ENCODE data around the gene OOSP4B. TPM values are rescaled to one million over a fixed set of nuclear protein-coding genes. Genes with fewer than 3 reads are reported as not detected.
"Not testable (repeated sequence)": the region's sequence is repeated elsewhere in the genome, so short reads cannot be mapped to it uniquely, and the experiment has no call there.

OOSP4B gene
- not detected for total RNA-seq

DNA sequence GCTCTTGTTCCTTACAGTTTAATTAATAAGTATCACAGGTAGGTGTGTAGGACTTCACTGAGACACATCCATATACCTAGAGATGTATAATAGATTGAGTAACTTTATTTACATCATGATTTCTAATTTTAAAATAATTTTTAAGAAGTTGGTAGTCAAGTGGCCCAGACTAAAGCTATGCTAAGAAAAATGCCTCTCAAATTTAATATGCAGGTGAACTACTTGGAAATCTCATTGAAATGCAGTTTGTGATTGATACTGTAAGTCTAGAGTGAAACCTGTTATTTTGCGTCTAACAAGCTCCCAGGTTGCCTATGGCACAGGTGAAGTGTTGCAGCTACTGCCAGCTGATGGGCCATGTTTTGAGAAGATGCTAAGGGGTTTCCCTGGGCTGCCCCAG lies at the start of gene OOSP4B:
TSS of gene OOSP4B (plus strand) at position 301 of the 400 bp plus-strand sequence.
- TF ChIP-seq POLR2AphosphoS5 (IDR thresholded peaks at IDR 0.05): no peak
- TF ChIP-seq POLR2A (IDR thresholded peaks at IDR 0.05): no peak
- TF ChIP-seq CTCF (IDR thresholded peaks at IDR 0.05): no peak
- DNase-seq (ENCODE audit: low spot score in 2 of 2): no peak
- intact Hi-C loops (cut with DNase I; ENCODE audit: low total_unique reads): no loop called here
- no peaks in the 10 kb centered on the region for H3K36me3 ChIP-seq
- no peaks in the 10 kb centered on the region for H3K27me3 ChIP-seq
- no peaks in the 10 kb centered on the region for H3K9me3 ChIP-seq
- H3K4me1 ChIP-seq: no peaks in the 10 kb centered on the region
- no peak within 1 kb of the TSS for H3K4me3 ChIP-seq
- no peak within 1 kb of the TSS for H3K27ac ChIP-seq

DNA sequence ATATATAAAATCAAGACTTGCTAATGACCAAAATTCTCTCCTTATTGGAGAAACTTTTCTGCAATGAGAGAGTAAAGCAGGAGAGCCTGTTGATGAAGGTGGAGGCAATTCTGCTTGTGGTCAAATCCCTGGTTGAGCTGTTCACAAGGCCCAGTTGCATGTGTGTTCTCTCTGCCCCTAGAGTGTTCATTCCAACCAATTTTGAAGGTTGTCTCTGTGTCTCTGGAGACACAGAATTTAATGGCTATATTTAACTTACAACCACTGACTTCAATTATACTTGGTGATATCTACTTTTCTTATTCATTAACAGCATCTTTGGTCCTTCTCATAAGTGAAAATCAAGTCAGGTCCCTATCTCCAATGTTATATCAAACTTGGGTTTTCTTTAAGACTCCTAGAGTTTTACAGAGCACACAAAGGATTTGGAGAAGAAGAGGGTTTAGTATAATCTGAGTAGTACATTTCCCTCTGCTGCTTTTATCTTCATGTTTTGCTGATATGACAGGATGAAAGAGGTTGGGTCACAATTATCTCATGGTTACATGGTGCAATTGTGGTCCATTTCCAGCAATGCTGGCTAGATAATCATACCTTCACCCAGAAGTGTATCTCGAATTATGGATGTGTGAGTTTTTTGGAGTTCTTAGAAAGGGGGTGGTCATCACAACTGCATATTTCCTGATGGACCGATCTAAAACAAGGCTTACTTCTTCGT lies 49.1 kb upstream of the OOSP4B start:
- no peaks in the 10 kb centered on the region for H3K27me3 ChIP-seq
- no peaks in the 10 kb centered on the region for H3K4me1 ChIP-seq
- H3K4me3 ChIP-seq: no peak overlapping the region
- no peak for DNase-seq (ENCODE audit: low spot score in 2 of 2)
- no peak overlapping the region for H3K27ac ChIP-seq
- no peak for TF ChIP-seq POLR2A (IDR thresholded peaks at IDR 0.05)
- TF ChIP-seq CTCF (IDR thresholded peaks at IDR 0.05): no peak
- TF ChIP-seq POLR2AphosphoS5 (IDR thresholded peaks at IDR 0.05): no peak
- H3K9me3 ChIP-seq: no peaks in the 10 kb centered on the region
- no peaks in the 10 kb centered on the region for H3K36me3 ChIP-seq
- intact Hi-C loops (cut with DNase I; ENCODE audit: low total_unique reads): no loop called here

- intact Hi-C loops (cut with DNase I; ENCODE audit: low total_unique reads): no loop called here
These were observed 48.6 kb upstream of the OOSP4B start for GRCh38 chr11:59968395-59968783.

DNA sequence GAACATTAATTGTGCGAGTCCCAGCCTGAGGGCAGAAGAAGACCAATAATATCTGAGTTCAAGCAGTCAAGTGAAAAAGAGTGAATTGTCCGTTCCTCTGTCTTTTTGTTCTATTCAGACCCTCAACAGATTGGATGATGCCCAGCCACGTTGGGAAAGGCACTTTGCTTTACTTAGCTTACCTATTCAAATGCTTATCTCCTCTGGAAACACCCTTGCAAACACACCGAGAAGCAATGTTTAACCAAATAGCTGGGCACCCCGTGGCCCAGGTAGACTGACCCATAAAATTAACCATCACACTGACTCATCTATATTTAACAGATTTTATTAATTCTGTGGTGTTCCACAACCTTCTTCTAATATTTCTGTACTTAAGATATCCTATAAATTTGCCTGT lies 43.9 kb upstream of the OOSP4B start:
- Histone ChIP-seq H3K27me3 (no peaks in the 10 kb centered on the region), H3K9me3 (no peaks in the 10 kb centered on the region), H3K36me3 (no peaks in the 10 kb centered on the region), H3K4me1 (no peaks in the 10 kb centered on the region), H3K4me3 (no peak overlapping the region), H3K27ac (no peak overlapping the region)
- no peak for TF ChIP-seq CTCF (IDR thresholded peaks at IDR 0.05)
- no peak for TF ChIP-seq POLR2AphosphoS5 (IDR thresholded peaks at IDR 0.05)
- no peak for TF ChIP-seq POLR2A (IDR thresholded peaks at IDR 0.05)
- intact Hi-C loops (cut with DNase I; ENCODE audit: low total_unique reads): no loop called here
- DNase-seq (ENCODE audit: low spot score in 2 of 2): no peak

More at GRCh38 chr11:59968395-59968783, 48.6 kb upstream of the OOSP4B start:
- Histone ChIP-seq H3K27ac (no peak overlapping the region), H3K27me3 (no peaks in the 10 kb centered on the region), H3K4me3 (no peak overlapping the region), H3K4me1 (no peaks in the 10 kb centered on the region), H3K36me3 (no peaks in the 10 kb centered on the region), H3K9me3 (no peaks in the 10 kb centered on the region)
- no peak for DNase-seq (ENCODE audit: low spot score in 2 of 2)
- TF ChIP-seq CTCF (IDR thresholded peaks at IDR 0.05) (no peak), POLR2A (IDR thresholded peaks at IDR 0.05) (no peak), POLR2AphosphoS5 (IDR thresholded peaks at IDR 0.05) (no peak)

- Histone ChIP-seq H3K36me3 (no peaks in the 10 kb centered on the region), H3K9me3 (no peaks in the 10 kb centered on the region), H3K4me3 (no peak overlapping the region), H3K27ac (no peak overlapping the region), H3K27me3 (no peaks in the 10 kb centered on the region), H3K4me1 (no peaks in the 10 kb centered on the region)
- no peak for TF ChIP-seq CTCF (IDR thresholded peaks at IDR 0.05)
- TF ChIP-seq POLR2A (IDR thresholded peaks at IDR 0.05): no peak
- TF ChIP-seq POLR2AphosphoS5 (IDR thresholded peaks at IDR 0.05): no peak
- intact Hi-C loops (cut with DNase I; ENCODE audit: low total_unique reads): loop anchor here (5.0 kb wide), 1 partner anchor 91 kb away; no protein-coding TSS in a partner anchor
- DNase-seq (ENCODE audit: low spot score in 2 of 2): no peak
These were observed 35.7 kb upstream of the OOSP4B start for GRCh38 chr11:59981106-59981770.

GRCh38 chr11:59982037-59982436 lies 34.9 kb upstream of the OOSP4B start:
- not testable (repeated sequence) for H3K9me3 ChIP-seq; DNase-seq (ENCODE audit: low spot score in 2 of 2); H3K4me3 ChIP-seq; H3K27ac ChIP-seq; H3K36me3 ChIP-seq; H3K4me1 ChIP-seq; H3K27me3 ChIP-seq
- intact Hi-C loops (cut with DNase I; ENCODE audit: low total_unique reads): loop anchor here (5.0 kb wide), 1 partner anchor 90 kb away; no protein-coding TSS in a partner anchor

Data from breast epithelium (tissue), 4 donors.